Stimulated activated CD8-positive, alpha-beta memory T cell treated with anti-CD3 and anti-CD28 coated beads, Interleukin-4, amount 100 ng/mL, for 4 hours (primary cell): ENCODE measurements around the gene HS6ST1.
"Not testable (repeated sequence)": the region's sequence is repeated elsewhere in the genome, so short reads cannot be mapped to it uniquely, and the experiment has no call there.

Experiments
- DNase-seq, 2 donors: peaks; one replicate each; pipeline ENCODE4 v3.0.0-alpha.2; 2020; ENCODE audit warnings: low read depth in 2 of 2, low spot score in 1 of 2

Gene HS6ST1

DNA sequence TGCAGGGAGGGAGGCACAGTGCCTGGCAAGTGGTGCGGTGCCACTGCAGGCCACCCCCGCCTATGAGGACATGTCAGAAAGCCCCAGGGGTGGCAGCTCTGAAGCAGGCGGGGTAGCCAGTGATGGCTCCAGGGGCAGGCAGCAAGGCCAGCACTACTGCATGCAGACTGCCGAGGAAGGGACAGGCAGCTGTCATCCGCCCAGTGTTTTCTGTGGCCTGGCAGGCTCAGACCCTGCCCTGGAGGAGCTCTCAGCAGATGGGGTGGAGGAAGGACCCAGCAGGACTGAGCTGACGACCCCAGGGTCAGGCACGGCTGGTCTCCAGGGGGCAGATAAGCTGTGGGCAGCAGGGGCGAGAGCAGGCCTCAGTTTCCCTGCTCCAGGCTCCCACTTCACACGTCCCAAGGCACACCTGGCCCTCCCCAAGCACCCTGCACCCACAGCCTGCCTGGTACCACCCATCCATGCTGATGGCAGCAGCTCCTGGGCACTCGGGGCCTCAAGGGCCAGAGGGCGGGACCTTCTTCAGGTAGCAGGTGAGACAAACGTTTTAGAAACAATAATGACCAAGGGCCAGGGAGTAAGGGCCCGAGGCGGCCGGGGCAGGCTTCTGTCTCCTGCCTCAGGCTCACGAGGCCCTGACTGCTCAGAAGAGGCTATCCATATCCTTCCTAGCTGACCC, 48.5 kb downstream of the HS6ST1 start:
- DNase-seq: no peak

GRCh38 chr2:128269063-128269989, 49.3 kb downstream of the HS6ST1 start:
- no peak for DNase-seq

DNA sequence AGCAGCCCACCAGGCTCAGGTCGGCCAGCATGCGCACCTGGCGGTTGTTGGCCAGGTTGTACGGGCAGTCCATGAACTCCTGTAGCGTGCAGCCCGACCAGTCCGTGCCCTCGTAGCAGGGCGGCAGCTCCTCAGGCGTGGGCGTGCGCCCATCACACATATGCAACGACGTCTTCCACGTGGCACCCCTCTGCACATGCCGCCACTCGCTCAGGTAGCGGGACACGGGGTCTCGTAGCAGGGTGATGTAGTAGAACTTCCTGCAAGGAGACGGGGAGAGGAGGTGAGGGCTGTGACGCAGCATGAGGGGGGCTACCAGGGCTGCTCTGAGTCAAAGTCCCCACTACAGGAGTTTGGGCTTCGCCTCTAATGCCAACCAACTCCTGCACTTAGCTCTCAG, 50.1 kb downstream of the HS6ST1 start:
- not testable (repeated sequence) for DNase-seq

DNA sequence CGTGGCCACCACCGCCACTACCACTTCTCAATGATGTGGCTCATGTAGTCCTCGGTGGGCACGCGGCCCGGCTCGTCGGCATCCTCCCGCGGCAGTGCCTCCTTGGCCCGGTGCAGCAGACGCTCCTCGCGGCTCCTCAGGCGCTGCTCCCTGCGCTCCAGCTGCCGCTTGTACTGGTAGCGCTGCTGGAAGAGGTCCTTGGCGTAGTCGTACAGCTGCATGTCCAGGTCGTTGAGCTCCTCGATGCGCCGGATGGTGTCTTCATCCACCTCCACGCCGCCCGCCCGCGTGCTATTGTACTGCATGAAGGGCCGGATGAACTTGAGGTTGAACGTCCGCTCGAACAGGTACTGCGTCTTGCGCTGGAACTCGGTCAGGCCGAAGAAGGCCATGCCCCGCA, 50.5 kb downstream of the HS6ST1 start:
- DNase-seq: not testable (repeated sequence)

GRCh38 chr2:128267649-128268048, 51.0 kb downstream of the HS6ST1 start:
- not testable (repeated sequence) for DNase-seq

DNA sequence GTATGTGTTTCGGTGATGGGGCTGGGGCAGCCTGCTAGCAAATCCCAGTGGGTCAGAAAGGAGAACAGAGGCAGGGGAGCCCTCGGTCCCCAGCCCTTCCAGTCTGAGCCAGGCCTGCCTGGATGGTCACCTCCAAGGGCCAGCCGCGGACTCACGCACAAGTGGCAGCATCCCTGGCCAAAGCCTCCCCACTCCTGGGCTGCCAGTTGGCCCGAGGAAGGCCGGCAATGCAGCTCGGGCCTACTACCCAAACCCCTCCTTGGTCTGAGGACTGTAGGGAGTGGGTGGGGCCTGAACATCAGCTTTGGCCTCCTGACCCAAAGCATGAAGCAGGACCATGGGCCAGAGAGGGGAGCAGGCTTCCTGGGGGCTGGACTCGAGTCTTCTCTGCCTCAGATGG, 51.5 kb downstream of the HS6ST1 start:
- DNase-seq: not testable (repeated sequence)

DNA sequence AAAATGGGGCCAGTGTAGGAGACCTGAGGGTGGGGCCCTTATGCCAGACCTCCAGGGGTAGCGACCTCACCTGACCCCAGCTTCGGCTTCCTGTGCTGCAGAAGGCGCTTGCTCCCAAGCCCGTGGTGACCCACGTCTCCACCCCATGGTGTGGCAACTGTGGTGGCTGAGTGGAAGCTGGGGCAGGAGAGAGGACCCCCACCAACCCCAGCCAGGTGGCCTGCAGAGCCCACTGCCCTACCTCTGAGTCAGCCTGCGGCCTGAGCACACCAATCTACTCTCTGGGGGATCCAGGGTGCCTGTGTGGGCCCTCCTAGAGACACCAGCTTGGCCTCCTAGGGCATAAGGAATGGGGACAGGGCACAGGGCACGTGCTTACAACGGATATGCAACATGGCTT, 52.2 kb downstream of the HS6ST1 start:
- DNase-seq: not testable (repeated sequence)

DNA sequence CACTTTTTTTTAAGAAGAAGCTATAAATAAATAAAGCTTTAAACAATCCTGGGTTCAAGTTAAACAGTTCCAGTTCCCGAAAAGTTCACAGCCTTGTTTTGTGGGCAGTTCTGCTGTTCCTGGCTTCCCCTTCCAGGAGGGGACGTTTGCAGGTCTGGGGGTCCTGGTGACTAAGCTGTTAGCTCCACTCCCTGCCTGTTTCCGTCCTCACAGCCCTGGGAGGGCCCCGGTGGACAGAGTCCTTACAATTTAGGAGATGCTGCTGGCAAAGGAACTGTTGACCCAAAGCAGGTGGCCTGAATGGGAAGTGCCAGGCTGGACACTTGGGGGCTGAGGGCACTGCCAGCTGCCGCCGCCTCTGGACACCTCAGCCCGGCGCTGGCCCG, 53.1 kb downstream of the HS6ST1 start:
- DNase-seq: not testable (repeated sequence)

DNA sequence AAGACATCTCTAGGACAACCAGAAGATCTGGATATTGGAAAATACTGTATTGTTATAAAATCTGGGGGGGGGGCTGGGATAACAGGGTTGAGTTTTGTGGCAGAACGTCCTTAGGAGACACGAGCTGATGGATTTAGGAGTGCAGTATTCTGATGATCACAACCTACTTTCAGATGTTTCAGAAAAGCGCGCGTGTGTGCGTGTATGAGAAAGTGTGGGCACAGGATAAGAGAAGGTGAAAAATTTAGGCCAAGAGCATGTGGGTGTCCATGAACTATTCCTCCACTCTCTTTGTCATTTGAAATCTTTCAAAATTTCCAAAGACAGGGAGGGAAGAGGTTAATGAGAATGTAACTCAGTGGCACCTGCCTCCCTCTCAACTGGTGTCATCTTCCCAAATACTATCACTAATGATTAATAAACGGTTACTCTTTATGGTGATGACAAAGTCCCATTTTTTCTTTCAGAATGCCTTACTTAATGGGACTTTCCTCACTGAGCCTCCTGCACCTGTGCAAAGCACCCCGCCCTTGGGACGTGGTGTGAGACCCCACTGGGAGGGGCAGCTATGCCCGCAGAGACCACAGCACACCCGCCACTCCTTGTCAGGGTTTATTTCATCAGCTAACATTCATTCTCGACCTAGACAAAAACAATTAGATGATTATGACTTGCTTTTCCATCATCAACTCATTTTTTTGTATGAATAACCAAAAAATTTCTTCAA, 53.6 kb downstream of the HS6ST1 start:
- DNase-seq: no peak

DNA sequence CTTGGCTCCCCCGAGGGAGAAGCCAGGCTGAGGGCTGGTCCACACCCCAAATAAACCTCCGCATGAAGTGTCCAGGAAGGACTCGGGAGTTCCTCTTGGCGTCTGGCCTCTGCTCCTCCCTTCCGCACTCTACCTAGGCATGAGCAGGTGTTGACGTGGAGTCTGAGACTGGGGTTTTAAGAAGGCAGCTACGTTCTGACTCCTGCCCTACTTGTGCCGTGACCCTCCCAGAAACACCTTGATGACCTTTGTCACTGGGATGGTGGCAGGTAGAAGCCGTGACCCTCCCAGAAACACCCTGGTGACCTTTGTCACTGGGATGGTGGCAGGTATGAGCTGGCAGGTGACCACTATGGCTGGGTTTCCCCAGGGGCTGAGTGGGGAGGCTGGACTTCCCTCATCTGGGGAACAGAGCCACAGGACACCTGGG, 54.8 kb downstream of the HS6ST1 start:
- DNase-seq: no peak

GRCh38 chr2:128262315-128263253, 56.1 kb downstream of the HS6ST1 start:
- no peak for DNase-seq

GRCh38 chr2:128261245-128262128, 57.2 kb downstream of the HS6ST1 start:
- no peak for DNase-seq

DNA sequence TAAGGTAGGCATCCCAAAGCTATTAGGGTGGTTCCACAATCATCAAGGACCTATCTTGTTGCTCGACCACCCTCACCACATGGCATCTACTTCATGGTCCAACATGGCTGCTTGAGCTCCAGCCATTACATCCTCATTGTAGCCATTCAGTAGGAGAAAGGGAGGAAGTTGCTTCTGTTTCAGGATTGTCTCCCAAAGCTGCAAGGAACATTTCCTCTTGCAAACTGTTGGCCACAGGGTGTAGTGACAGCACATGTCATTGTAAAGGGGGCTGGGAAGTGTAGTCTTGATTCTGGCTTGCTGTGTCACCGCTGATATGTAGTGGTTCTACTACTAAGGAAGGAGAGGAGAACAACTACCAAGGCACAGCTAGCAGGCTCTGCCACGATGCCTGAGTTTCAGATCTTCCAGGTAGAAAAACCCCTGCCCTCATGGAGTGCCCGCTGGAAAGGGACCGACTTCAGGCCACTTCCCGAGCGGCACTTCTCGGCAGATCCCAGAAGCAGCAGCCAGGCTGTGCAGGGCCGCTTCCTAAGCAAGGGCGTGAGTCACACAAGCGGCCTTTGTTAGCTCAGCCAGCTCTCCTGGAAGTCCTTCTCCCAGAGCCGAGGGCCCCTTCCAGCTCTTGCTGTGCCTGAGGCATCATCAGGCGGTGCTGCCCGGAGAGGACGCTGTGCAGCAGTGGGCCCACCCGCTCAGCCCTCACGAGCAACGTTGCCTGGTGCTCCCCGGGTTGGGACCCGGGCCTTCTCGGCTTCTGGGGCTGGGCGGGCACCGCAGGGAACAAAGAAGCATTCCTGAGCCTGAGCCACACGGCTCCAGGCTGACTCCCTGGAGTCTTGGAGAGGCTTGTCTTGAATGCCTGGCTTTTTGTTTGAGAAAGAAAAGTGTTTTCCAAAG, 58.2 kb downstream of the HS6ST1 start:
- DNase-seq: no peak

DNA sequence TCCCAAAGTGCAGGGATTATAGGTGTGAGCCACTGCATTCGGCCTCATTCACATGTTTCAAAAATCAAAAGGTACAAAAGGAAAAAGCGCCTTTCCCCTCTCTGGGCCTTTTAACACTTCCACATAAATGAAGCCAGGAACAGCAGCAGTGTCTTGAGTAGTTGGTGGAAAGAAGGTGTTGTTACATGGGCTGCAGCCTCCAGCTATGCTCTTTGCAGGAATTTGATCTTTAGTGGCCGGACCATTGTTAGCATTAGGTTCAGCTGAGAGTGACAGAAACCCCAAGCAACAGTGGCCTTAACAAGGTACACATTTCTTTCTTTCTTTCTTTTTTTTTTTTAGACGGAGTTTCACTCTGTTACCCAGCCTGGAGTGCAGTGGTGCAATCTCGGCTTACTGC, 59.1 kb downstream of the HS6ST1 start:
- no peak for DNase-seq

- DNase-seq: no peak
These were observed 60.5 kb downstream of the HS6ST1 start for GRCh38 chr2:128258218-128258617.

DNA sequence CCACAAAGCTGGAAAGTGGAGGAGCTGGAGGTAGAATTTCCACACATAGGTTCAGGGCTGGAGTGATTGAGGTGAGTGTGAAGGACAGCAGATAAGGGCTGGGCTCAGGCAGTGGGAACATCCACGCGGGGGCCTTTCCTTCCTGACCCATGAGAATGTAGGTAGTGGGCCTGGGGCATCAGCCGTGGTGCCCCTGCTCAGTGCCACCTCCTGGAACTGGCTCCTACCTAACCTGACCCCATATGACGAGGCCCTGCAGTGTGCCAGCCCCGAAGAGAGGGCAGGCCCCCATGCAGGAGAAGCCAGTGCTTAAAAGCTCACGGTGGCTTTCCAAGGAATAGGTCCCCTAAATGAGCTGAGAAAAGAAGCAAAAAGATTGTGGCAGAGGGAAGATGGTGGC, 66.2 kb downstream of the HS6ST1 start:
- DNase-seq: no peak

- DNase-seq: not testable (repeated sequence)
These were observed 66.6 kb downstream of the HS6ST1 start for GRCh38 chr2:128252086-128252485.

- DNase-seq: no peak
These were observed 68.2 kb downstream of the HS6ST1 start for GRCh38 chr2:128250229-128251025.
